GM21526 (cell line): ENCODE data around the gene MACROD2.
A peak's percentile ranks its signal among the peaks of the same experiment; 100 is the strongest.

ENCODE experiments used
- ATAC-seq: cut with Tn5 transposase; IDR thresholded peaks from one replicate; pipeline ENCODE4 v1.9.1; 2021; ENCODE audit warnings: moderate library complexity; ENCODE audit not compliant: unreplicated experiment, low FRiP score

Gene MACROD2

GRCh38 chr20:15561070-15561569, 1565.8 kb downstream of the MACROD2 start:
- no peak for ATAC-seq

GRCh38 chr20:15561707-15562404, 1566.5 kb downstream of the MACROD2 start:
- no peak for ATAC-seq

GRCh38 chr20:15563836-15564235, 1568.5 kb downstream of the MACROD2 start:
- no peak for ATAC-seq

- peak; percentile 89 for ATAC-seq
These were observed 1569.7 kb downstream of the MACROD2 start for GRCh38 chr20:15564981-15565380.

GRCh38 chr20:15565786-15566185, 1570.5 kb downstream of the MACROD2 start:
- no peak for ATAC-seq

GRCh38 chr20:15567219-15567618, 1571.9 kb downstream of the MACROD2 start:
- ATAC-seq = no peak

GRCh38 chr20:15570156-15570555, 1574.8 kb downstream of the MACROD2 start:
- no peak for ATAC-seq

GRCh38 chr20:15571056-15571455, 1575.7 kb downstream of the MACROD2 start:
- ATAC-seq = no peak

- no peak for ATAC-seq
These were observed 1579.9 kb downstream of the MACROD2 start for GRCh38 chr20:15575255-15575654.

GRCh38 chr20:15576411-15576810, 1581.1 kb downstream of the MACROD2 start:
- ATAC-seq = no peak

GRCh38 chr20:15578113-15578512, 1582.8 kb downstream of the MACROD2 start:
- ATAC-seq = no peak

GRCh38 chr20:15579688-15580087, 1584.4 kb downstream of the MACROD2 start:
- no peak for ATAC-seq

- ATAC-seq = no peak
These were observed 1586.9 kb downstream of the MACROD2 start for GRCh38 chr20:15582146-15582760.

- no peak for ATAC-seq
These were observed 1589.2 kb downstream of the MACROD2 start for GRCh38 chr20:15584507-15584906.

- no peak for ATAC-seq
These were observed 1597.8 kb downstream of the MACROD2 start for GRCh38 chr20:15593081-15593480.

GRCh38 chr20:15594158-15594695, 1598.9 kb downstream of the MACROD2 start:
- no peak for ATAC-seq

- no peak for ATAC-seq
These were observed 1601.0 kb downstream of the MACROD2 start for GRCh38 chr20:15596220-15596890.

GRCh38 chr20:15597306-15597705, 1602.0 kb downstream of the MACROD2 start:
- no peak for ATAC-seq

- no peak for ATAC-seq
These were observed 1604.6 kb downstream of the MACROD2 start for GRCh38 chr20:15599961-15600360.

GRCh38 chr20:15600565-15600964, 1605.2 kb downstream of the MACROD2 start:
- ATAC-seq = no peak

GRCh38 chr20:15603506-15603905, 1608.2 kb downstream of the MACROD2 start:
- ATAC-seq = no peak
